ENCODE data around the gene TAGAP.

TAGAP gene

GRCh38 chr6:159044899-159045727, at the start of gene TAGAP:
TAGAP (minus strand) TSS chr6:159044991; CDS start chr6:159044146, 845 bp downstream.
- ChIA-PET CTCF (interaction anchor here (0.8 to 6.8 kb wide), 4 partner anchors 18 to 90 kb away, joined by 3 to 67 read pairs (median 5); no protein-coding TSS in a partner anchor), POLR2A (no interaction called here)
- no peak for TF ChIP-seq CTCF (IDR thresholded peaks at IDR 0.05; ENCODE audit: insufficient read depth, low read length, missing control alignments)
- DNase-seq (ENCODE audit: low read depth, low spot score), result no peak
- H3K4me3 ChIP-seq (ENCODE audit: low read depth, low read length), result no peak within 1 kb of the TSS

GRCh38 chr6:159093609-159094443, 49.0 kb upstream of the TAGAP start:
- POLR2A ChIA-PET, result no interaction called here
- no peak for DNase-seq (ENCODE audit: low read depth, low spot score)
- TF ChIP-seq CTCF (IDR thresholded peaks at IDR 0.05; ENCODE audit: insufficient read depth, low read length, missing control alignments), result no peak
- H3K4me3 ChIP-seq (ENCODE audit: low read depth, low read length), result no peak overlapping the region
- CTCF ChIA-PET, result interaction anchor here (1.1 to 4.5 kb wide), 2 partner anchors 11 to 52 kb away, joined by 3 to 38 read pairs; no protein-coding TSS in a partner anchor

- DNase-seq (ENCODE audit: low read depth, low spot score), result no peak
- ChIA-PET CTCF (interaction anchor here (0.6 to 4.5 kb wide), 2 partner anchors 12 to 53 kb away, joined by 3 to 38 read pairs; no protein-coding TSS in a partner anchor), POLR2A (no interaction called here)
- H3K4me3 ChIP-seq (ENCODE audit: low read depth, low read length), result no peak overlapping the region
- TF ChIP-seq CTCF (IDR thresholded peaks at IDR 0.05; ENCODE audit: insufficient read depth, low read length, missing control alignments), result no peak
Observed at GRCh38 chr6:159092631-159093030, 47.8 kb upstream of the TAGAP start.

GRCh38 chr6:159090530-159091480, 46.0 kb upstream of the TAGAP start:
- DNase-seq (ENCODE audit: low read depth, low spot score), result no peak
- H3K4me3 ChIP-seq (ENCODE audit: low read depth, low read length), result no peak overlapping the region
- CTCF ChIA-PET, result interaction anchor here (0.7 to 2.7 kb wide), 4 partner anchors 13 to 47 kb away, joined by 3 to 11 read pairs (median 4); no protein-coding TSS in a partner anchor
- POLR2A ChIA-PET, result no interaction called here
- no peak for TF ChIP-seq CTCF (IDR thresholded peaks at IDR 0.05; ENCODE audit: insufficient read depth, low read length, missing control alignments)

- ChIA-PET CTCF (interaction anchor here (0.7 to 2.7 kb wide), 4 partner anchors 14 to 46 kb away, joined by 3 to 11 read pairs (median 4); no protein-coding TSS in a partner anchor), POLR2A (no interaction called here)
- TF ChIP-seq CTCF (IDR thresholded peaks at IDR 0.05; ENCODE audit: insufficient read depth, low read length, missing control alignments), result no peak
- no peak overlapping the region for H3K4me3 ChIP-seq (ENCODE audit: low read depth, low read length)
- no peak for DNase-seq (ENCODE audit: low read depth, low spot score)
Observed at GRCh38 chr6:159089909-159090308, 45.1 kb upstream of the TAGAP start.

Data from AG04449 (cell line).